Measurements from ENCODE around the gene NANS. TPM values are rescaled to one million over a fixed set of nuclear protein-coding genes. Genes with fewer than 3 reads are reported as not detected.

NANS gene
- total and polyA plus RNA-seq, 2 of the 13 experiments (the other 11 are each of a cell fraction or from before 2014, with no cell fraction given): 86.9 to 203 TPM

- TF ChIP-seq PRDM4 (CRISPR knock-in tag; IDR thresholded peaks at IDR 0.05; ENCODE audit: borderline replicate concordance) (no peak), LCORL (IDR thresholded peaks at IDR 0.05) (no peak), LCORL (CRISPR knock-in tag; IDR thresholded peaks at IDR 0.05) (peak; percentile 15; the same call in 1 of the 2 replicates), ZNF12 (CRISPR knock-in tag; IDR thresholded peaks at IDR 0.05) (no peak; the same call in 1 of the 2 replicates), ASH2L (IDR thresholded peaks at IDR 0.05; ENCODE audit: insufficient read length, low read depth, low read length) (no peak), ZNF75D (CRISPR knock-in tag; IDR thresholded peaks at IDR 0.05; ENCODE audit: borderline replicate concordance) (no peak), ZNF281 (CRISPR knock-in tag; IDR thresholded peaks at IDR 0.05; ENCODE audit: borderline replicate concordance) (0 out of 2 replicates have a peak, but pooled peaks have one; percentile 10), ZSCAN25 (CRISPR knock-in tag; IDR thresholded peaks at IDR 0.05) (0 out of 2 replicates have a peak, but pooled peaks have one; percentile 39), GFI1 (CRISPR knock-in tag; IDR thresholded peaks at IDR 0.05; ENCODE audit: borderline replicate concordance) (no peak), GMEB2 (CRISPR knock-in tag; IDR thresholded peaks at IDR 0.05; ENCODE audit: low read depth) (no peak), PRMT3 (CRISPR knock-in tag; IDR thresholded peaks at IDR 0.05; ENCODE audit: borderline replicate concordance, low read depth) (no peak), MLX (CRISPR knock-in tag; IDR thresholded peaks at IDR 0.05) (peak; percentile 46; the same call in 1 of the 2 replicates), GTF3A (CRISPR knock-in tag; conservative IDR thresholded peaks at IDR 0.05) (no peak), ZNF207 (IDR thresholded peaks at IDR 0.05; ENCODE audit: borderline replicate concordance) (no peak), HIVEP1 (CRISPR knock-in tag; IDR thresholded peaks at IDR 0.05) (no peak), ZNF563 (CRISPR knock-in tag; IDR thresholded peaks at IDR 0.05) (no peak)
- TF ChIP-seq, protein P1, sequence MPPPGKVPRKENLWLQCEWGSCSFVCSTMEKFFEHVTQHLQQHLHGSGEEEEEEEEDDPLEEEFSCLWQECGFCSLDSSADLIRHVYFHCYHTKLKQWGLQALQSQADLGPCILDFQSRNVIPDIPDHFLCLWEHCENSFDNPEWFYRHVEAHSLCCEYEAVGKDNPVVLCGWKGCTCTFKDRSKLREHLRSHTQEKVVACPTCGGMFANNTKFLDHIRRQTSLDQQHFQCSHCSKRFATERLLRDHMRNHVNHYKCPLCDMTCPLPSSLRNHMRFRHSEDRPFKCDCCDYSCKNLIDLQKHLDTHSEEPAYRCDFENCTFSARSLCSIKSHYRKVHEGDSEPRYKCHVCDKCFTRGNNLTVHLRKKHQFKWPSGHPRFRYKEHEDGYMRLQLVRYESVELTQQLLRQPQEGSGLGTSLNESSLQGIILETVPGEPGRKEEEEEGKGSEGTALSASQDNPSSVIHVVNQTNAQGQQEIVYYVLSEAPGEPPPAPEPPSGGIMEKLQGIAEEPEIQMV (CRISPR knock-in tag; IDR thresholded peaks at IDR 0.05; ENCODE audit: low read depth): no peak
- TF ChIP-seq, protein P2, sequence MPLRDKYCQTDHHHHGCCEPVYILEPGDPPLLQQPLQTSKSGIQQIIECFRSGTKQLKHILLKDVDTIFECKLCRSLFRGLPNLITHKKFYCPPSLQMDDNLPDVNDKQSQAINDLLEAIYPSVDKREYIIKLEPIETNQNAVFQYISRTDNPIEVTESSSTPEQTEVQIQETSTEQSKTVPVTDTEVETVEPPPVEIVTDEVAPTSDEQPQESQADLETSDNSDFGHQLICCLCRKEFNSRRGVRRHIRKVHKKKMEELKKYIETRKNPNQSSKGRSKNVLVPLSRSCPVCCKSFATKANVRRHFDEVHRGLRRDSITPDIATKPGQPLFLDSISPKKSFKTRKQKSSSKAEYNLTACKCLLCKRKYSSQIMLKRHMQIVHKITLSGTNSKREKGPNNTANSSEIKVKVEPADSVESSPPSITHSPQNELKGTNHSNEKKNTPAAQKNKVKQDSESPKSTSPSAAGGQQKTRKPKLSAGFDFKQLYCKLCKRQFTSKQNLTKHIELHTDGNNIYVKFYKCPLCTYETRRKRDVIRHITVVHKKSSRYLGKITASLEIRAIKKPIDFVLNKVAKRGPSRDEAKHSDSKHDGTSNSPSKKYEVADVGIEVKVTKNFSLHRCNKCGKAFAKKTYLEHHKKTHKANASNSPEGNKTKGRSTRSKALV (CRISPR knock-in tag; IDR thresholded peaks at IDR 0.05): no peak
Measured at GRCh38 chr9:98117984-98118639, 61.6 kb downstream of the NANS start (continued).

All from HepG2 (cell line).